Panc1 (cell line): ENCODE measurements around the gene PDE4C. TPM values are rescaled to one million over a fixed set of nuclear protein-coding genes. Genes with fewer than 3 reads are reported as not detected.

Experiments
- ATAC-seq: fragments of 200-7000 bp; cut with Tn5 transposase; 2 replicates; pipeline ENCODE4 v1.9.1; 2020; ENCODE audit warnings: mild to moderate bottlenecking, moderate library complexity
- BruUV-seq: library from RNA; stranded (reverse); fragments of 400-500 nt; replicated peaks from 2 replicates; lab custom pipeline; 2021; lab: Mats Ljungman, UMichigan
- CTCF ChIA-PET: fragments of 300-600 bp; sonication (Branson Sonifier 250); formaldehyde crosslinking; loops from one replicate; lab custom pipeline; 2022; ENCODE audit warnings: antibody characterized with exemption; lab: Charles Lee
- POLR2A ChIA-PET: fragments of 300-600 bp; sonication (Branson Sonifier 250); formaldehyde crosslinking; loops from one replicate; lab custom pipeline; 2022; ENCODE audit warnings: antibody characterized with exemption; lab: Charles Lee
- DNase-seq: peaks from one replicate; pipeline ENCODE4 v3.0.0-alpha.2; 2010; ENCODE audit warnings: low read depth, low spot score
- H3K27ac ChIP-seq: 2 replicates; pipeline ENCODE4 v1.5.1; 2011; ENCODE audit warnings: mild to moderate bottlenecking, low read length, inconsistent platforms
- H3K27me3 ChIP-seq: fragments of 200-500 bp; sonication (Bioruptor generic); 2 replicates; pipeline ENCODE4 v1.6.0; 2014; ENCODE audit warnings: low read length, inconsistent platforms; ENCODE audit not compliant: control insufficient read depth, insufficient read depth
- H3K36me3 ChIP-seq: fragments of 200-500 bp; sonication (Bioruptor generic); 2 replicates; pipeline ENCODE4 v1.5.1; 2014; ENCODE audit warnings: inconsistent platforms, mild to moderate bottlenecking, low read length, moderate library complexity; ENCODE audit not compliant: control insufficient read depth, insufficient read depth
- H3K4me1 ChIP-seq: 2 replicates; pipeline ENCODE4 v1.5.1; 2011; ENCODE audit warnings: inconsistent platforms, mild to moderate bottlenecking, low read length, moderate library complexity; ENCODE audit not compliant: control insufficient read depth, insufficient read depth
- H3K4me3 ChIP-seq, 2 experiments: 2 replicates each; pipeline ENCODE4 v1.5.1; 2011 to 2012; ENCODE audit warnings: low read depth in 2 of 2, low read length in 2 of 2, mild to moderate bottlenecking in 2 of 2, inconsistent platforms in 1 of 2, moderate library complexity in 1 of 2
- H3K9me3 ChIP-seq: fragments of 200-500 bp; sonication (Bioruptor generic); 2 replicates; pipeline ENCODE4 v1.5.1; 2014; ENCODE audit warnings: low read depth, mild to moderate bottlenecking, inconsistent platforms, low read length, moderate library complexity; ENCODE audit not compliant: control insufficient read depth, insufficient read depth
- POLR2AphosphoS5 ChIP-seq: IDR thresholded peaks from 2 replicates; pipeline ENCODE4 v1.6.1; 2012; ENCODE audit warnings: mild to moderate bottlenecking, low read depth, low read length, moderate library complexity
- SIN3A ChIP-seq: IDR thresholded peaks from 2 replicates; pipeline ENCODE4 v1.6.1; 2012; ENCODE audit warnings: low read depth, mild to moderate bottlenecking, low read length, moderate library complexity, borderline replicate concordance; ENCODE audit not compliant: insufficient read depth
- TCF7L2 ChIP-seq: IDR thresholded peaks from 2 replicates; pipeline ENCODE4 v1.6.1; 2011; ENCODE audit warnings: mild to moderate bottlenecking, low read depth, low read length, inconsistent platforms
- in situ Hi-C: cut with HindIII; loops from 2 replicates; pipeline ENCODE4 v1.10.0; 2016; ENCODE audit warnings: low sequenced_read_pairs, low pct_unique_long_range_greater_than_20kb
- intact Hi-C: fragments of 100-400 bp; cut with micrococcal nuclease; formaldehyde crosslinking; loops from one replicate; pipeline ENCODE4 v1.10.0; 2022; ENCODE audit not compliant: unreplicated experiment
- total RNA-seq: library from RNA; stranded (reverse); gene quantifications from one replicate; pipeline ENCODE4 v1.2.1, GENCODE V29; 2021; ENCODE audit not compliant: unreplicated experiment
- TF ChIP-seq, protein P1 (sequence below): fragments of 450-650 bp; IDR thresholded peaks from 2 replicates; pipeline ENCODE4 v1.5.1; 2017; ENCODE audit warnings: mild to moderate bottlenecking
- TF ChIP-seq, protein P2 (sequence below), 2 experiments: IDR thresholded peaks; 2 replicates each; pipeline ENCODE4 v1.6.1; 2011 to 2012; ENCODE audit warnings: low read depth in 2 of 2, control low read depth in 1 of 2, low read length in 1 of 2, mild to moderate bottlenecking in 1 of 2, moderate library complexity in 1 of 2; ENCODE audit not compliant: insufficient read depth in 1 of 2

PDE4C gene
- total RNA-seq, 1 experiment from 2014 or later = 0.98 TPM

DNA sequence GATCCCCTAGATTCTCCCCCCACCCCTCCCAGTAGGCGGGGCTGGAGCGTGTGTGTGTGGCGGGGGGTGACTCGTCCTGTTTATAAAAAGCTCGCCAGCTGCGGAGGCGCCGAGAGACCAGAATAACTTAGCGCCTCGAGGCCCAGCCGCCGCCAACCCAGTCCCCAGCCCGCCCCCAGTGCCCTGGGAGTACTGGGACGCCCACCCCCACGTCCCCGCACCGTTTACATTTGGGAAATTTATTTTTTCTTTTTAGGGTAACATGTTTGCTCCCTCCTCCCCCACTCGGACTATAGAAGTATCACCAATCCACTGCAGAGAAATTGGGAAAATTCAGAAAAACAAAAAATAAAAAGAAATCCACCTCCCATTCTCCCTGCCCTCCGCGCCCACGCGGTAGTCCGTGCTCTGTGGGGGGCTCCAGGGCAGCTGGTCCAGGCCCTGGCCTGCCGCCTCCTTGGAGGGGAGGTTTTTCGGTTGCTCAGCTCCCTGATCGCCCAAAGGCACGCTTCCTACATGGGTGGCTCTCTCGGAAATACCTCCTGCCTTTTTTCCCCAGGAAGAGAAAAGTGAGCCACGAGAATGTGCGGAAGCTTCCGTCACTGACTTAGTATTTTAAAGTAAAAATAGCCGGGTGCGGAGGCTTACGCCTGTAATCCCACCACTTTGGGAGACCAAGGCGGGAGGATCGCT is 20.9 kb downstream of the PDE4C start:
- POLR2A ChIA-PET = no interaction called here
- H3K27ac ChIP-seq = peak overlapping the region; percentile 83
- BruUV-seq = no TSS peak
- CTCF ChIA-PET = interaction anchor here (0.6 to 1.4 kb wide), 3 partner anchors 46 to 92 kb away, joined by 3 to 4 read pairs (median 4); no protein-coding TSS in a partner anchor
- H3K9me3 ChIP-seq = no peaks in the 10 kb centered on the region
- no peaks in the 10 kb centered on the region for H3K27me3 ChIP-seq
- no peak for TF ChIP-seq TCF7L2
- no peak for TF ChIP-seq SIN3A
- TF ChIP-seq, protein P1, sequence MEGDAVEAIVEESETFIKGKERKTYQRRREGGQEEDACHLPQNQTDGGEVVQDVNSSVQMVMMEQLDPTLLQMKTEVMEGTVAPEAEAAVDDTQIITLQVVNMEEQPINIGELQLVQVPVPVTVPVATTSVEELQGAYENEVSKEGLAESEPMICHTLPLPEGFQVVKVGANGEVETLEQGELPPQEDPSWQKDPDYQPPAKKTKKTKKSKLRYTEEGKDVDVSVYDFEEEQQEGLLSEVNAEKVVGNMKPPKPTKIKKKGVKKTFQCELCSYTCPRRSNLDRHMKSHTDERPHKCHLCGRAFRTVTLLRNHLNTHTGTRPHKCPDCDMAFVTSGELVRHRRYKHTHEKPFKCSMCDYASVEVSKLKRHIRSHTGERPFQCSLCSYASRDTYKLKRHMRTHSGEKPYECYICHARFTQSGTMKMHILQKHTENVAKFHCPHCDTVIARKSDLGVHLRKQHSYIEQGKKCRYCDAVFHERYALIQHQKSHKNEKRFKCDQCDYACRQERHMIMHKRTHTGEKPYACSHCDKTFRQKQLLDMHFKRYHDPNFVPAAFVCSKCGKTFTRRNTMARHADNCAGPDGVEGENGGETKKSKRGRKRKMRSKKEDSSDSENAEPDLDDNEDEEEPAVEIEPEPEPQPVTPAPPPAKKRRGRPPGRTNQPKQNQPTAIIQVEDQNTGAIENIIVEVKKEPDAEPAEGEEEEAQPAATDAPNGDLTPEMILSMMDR = no peak
- TF ChIP-seq, protein P2, sequence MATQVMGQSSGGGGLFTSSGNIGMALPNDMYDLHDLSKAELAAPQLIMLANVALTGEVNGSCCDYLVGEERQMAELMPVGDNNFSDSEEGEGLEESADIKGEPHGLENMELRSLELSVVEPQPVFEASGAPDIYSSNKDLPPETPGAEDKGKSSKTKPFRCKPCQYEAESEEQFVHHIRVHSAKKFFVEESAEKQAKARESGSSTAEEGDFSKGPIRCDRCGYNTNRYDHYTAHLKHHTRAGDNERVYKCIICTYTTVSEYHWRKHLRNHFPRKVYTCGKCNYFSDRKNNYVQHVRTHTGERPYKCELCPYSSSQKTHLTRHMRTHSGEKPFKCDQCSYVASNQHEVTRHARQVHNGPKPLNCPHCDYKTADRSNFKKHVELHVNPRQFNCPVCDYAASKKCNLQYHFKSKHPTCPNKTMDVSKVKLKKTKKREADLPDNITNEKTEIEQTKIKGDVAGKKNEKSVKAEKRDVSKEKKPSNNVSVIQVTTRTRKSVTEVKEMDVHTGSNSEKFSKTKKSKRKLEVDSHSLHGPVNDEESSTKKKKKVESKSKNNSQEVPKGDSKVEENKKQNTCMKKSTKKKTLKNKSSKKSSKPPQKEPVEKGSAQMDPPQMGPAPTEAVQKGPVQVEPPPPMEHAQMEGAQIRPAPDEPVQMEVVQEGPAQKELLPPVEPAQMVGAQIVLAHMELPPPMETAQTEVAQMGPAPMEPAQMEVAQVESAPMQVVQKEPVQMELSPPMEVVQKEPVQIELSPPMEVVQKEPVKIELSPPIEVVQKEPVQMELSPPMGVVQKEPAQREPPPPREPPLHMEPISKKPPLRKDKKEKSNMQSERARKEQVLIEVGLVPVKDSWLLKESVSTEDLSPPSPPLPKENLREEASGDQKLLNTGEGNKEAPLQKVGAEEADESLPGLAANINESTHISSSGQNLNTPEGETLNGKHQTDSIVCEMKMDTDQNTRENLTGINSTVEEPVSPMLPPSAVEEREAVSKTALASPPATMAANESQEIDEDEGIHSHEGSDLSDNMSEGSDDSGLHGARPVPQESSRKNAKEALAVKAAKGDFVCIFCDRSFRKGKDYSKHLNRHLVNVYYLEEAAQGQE (IDR thresholded peaks at IDR 0.05; ENCODE audit: insufficient read depth in 1 of 2, low read depth in 2 of 2, low read length in 1 of 2) = no peak
- TF ChIP-seq POLR2AphosphoS5 = no peak
- intact Hi-C loops (loop anchor here (5.0 kb wide), 1 partner anchor 47 kb away; no protein-coding TSS in a partner anchor), in situ Hi-C loops (no loop called here)
- H3K4me1 ChIP-seq = peaks cover 3% of the 10 kb centered on the region; the same call in 1 of the 2 replicates
- DNase-seq (no peak), ATAC-seq (no peak)
- no peaks in the 10 kb centered on the region; the same call in 1 of the 2 replicates for H3K36me3 ChIP-seq
- H3K4me3 ChIP-seq = peak overlapping the region; percentile 81 to 90

DNA sequence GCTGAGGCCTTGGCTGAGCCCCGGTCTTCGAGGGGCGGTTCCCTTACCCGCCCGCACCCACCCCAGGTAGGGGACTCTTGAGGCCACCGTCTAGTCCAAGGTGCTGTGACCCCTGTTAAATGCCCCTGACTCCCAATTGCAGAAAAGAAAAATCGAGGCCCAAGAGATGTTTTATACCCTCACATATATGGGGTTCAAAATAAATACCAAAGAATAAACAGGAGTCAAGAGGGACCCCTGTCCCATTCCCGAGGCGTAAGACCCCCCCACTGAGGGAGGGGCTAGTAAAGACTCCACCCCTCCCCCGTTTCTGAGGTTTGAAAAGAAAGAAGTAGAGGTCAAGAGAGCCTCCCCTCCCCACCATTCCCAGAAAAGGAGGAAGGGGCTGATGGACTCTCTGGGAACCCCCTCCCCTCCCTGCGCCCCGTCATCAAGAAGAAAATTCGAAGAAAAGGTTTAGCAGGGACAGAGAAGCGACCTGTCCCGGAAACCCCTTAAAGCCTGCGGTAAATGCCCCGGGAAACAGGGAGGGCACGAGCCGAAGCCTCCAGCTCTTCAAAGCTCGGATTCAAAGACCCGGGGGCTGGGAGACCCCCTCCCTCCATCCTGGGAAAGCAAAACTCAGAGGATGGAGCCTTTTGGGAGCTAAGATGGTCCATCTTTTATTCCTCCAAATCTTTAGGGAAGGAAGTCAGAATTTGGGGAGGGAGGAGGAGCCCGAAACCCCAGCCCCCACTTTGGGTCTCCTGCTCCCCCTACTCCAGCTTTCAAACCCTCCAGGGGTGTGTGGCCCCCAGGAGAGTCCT is 21.6 kb downstream of the PDE4C start:
- intact Hi-C loops (loop anchor here (5.0 kb wide), 1 partner anchor 48 kb away; no protein-coding TSS in a partner anchor), in situ Hi-C loops (no loop called here)
- BruUV-seq = TSS peak; percentile 70
- DNase-seq = no peak
- TF ChIP-seq TCF7L2 (no peak), SIN3A (0 out of 2 replicates have a peak, but pooled peaks have one; percentile 2)
- no peaks in the 10 kb centered on the region; the same call in 1 of the 2 replicates for H3K36me3 ChIP-seq
- no peaks in the 10 kb centered on the region for H3K27me3 ChIP-seq
- H3K9me3 ChIP-seq = no peaks in the 10 kb centered on the region
- H3K4me3 ChIP-seq = peak overlapping the region; percentile 81 to 90
- POLR2A ChIA-PET = no interaction called here
- H3K4me1 ChIP-seq = peaks cover 3% of the 10 kb centered on the region; the same call in 1 of the 2 replicates
- CTCF ChIA-PET = interaction anchor here (1.0 to 1.2 kb wide), 2 partner anchors 48 to 91 kb away, joined by 3 to 4 read pairs; no protein-coding TSS in a partner anchor
- peak; percentile 36 for ATAC-seq
- H3K27ac ChIP-seq = peak overlapping the region; percentile 83
